ENCODE measurements around the gene GALT. TPM values are rescaled to one million over a fixed set of nuclear protein-coding genes. Genes with fewer than 3 reads are reported as not detected.

GALT gene
- total RNA-seq, 1 donor from 2014 or later = 57.5 TPM

- peak overlapping the region; percentile 77 for H3K4me3 Mint-ChIP-seq (ENCODE audit: unreplicated experiment)
- peaks cover 8% of the 10 kb centered on the region for H3K9me3 Mint-ChIP-seq (ENCODE audit: unreplicated experiment)
- H3K27me3 Mint-ChIP-seq (ENCODE audit: unreplicated experiment) = peaks cover 7% of the 10 kb centered on the region
- no peak for DNase-seq
- H3K27ac Mint-ChIP-seq (ENCODE audit: unreplicated experiment) = peak overlapping the region; percentile 46
- H3K4me1 Mint-ChIP-seq (ENCODE audit: low read depth, unreplicated experiment) = peaks cover 27% of the 10 kb centered on the region
- no peak for TF ChIP-seq CTCF (IDR thresholded peaks at IDR 0.05; ENCODE audit: partially characterized antibody, unreplicated experiment)
- peaks cover 8% of the 10 kb centered on the region for H3K36me3 Mint-ChIP-seq (ENCODE audit: unreplicated experiment)
These were observed 4.8 kb downstream of the GALT start for GRCh38 chr9:34651321-34651720.

- Mint-ChIP-seq H3K4me3 (ENCODE audit: unreplicated experiment) (peak within 1 kb of the TSS; percentile 77), H3K9me3 (ENCODE audit: unreplicated experiment) (peaks cover 8% of the 10 kb centered on the region), H3K27ac (ENCODE audit: unreplicated experiment) (peak within 1 kb of the TSS; percentile 48), H3K27me3 (ENCODE audit: unreplicated experiment) (peaks cover 7% of the 10 kb centered on the region), H3K4me1 (ENCODE audit: low read depth, unreplicated experiment) (peaks cover 31% of the 10 kb centered on the region), H3K36me3 (ENCODE audit: unreplicated experiment) (peaks cover 8% of the 10 kb centered on the region)
- TF ChIP-seq CTCF (IDR thresholded peaks at IDR 0.05; ENCODE audit: partially characterized antibody, unreplicated experiment) = no peak
- peak; percentile 64 for DNase-seq
These were observed 5.6 kb downstream of the GALT start, which contains the start of gene IL11RA for GRCh38 chr9:34651876-34652601. TSS of gene IL11RA (plus strand) at chr9:34652185. CDS start at chr9:34655218, 3,033 bp downstream.

- H3K9me3 Mint-ChIP-seq (ENCODE audit: unreplicated experiment) = peaks cover 7% of the 10 kb centered on the region
- peak overlapping the region; percentile 48 for H3K27ac Mint-ChIP-seq (ENCODE audit: unreplicated experiment)
- peak overlapping the region; percentile 77 for H3K4me3 Mint-ChIP-seq (ENCODE audit: unreplicated experiment)
- no peak for DNase-seq
- no peak for TF ChIP-seq CTCF (IDR thresholded peaks at IDR 0.05; ENCODE audit: partially characterized antibody, unreplicated experiment)
- H3K4me1 Mint-ChIP-seq (ENCODE audit: low read depth, unreplicated experiment) = peaks cover 28% of the 10 kb centered on the region
- H3K27me3 Mint-ChIP-seq (ENCODE audit: unreplicated experiment) = peaks cover 7% of the 10 kb centered on the region
- peaks cover 8% of the 10 kb centered on the region for H3K36me3 Mint-ChIP-seq (ENCODE audit: unreplicated experiment)
These were observed 6.1 kb downstream of the GALT start for GRCh38 chr9:34652602-34653000.

- peak overlapping the region; percentile 69 for H3K4me3 Mint-ChIP-seq (ENCODE audit: unreplicated experiment)
- no peak for DNase-seq
- peaks cover 3% of the 10 kb centered on the region for H3K36me3 Mint-ChIP-seq (ENCODE audit: unreplicated experiment)
- H3K4me1 Mint-ChIP-seq (ENCODE audit: low read depth, unreplicated experiment) = peaks cover 32% of the 10 kb centered on the region
- TF ChIP-seq CTCF (IDR thresholded peaks at IDR 0.05; ENCODE audit: partially characterized antibody, unreplicated experiment) = no peak
- peaks cover 6% of the 10 kb centered on the region for H3K27me3 Mint-ChIP-seq (ENCODE audit: unreplicated experiment)
- peaks cover 6% of the 10 kb centered on the region for H3K9me3 Mint-ChIP-seq (ENCODE audit: unreplicated experiment)
- H3K27ac Mint-ChIP-seq (ENCODE audit: unreplicated experiment) = peak overlapping the region; percentile 48
These were observed 6.9 kb downstream of the GALT start for GRCh38 chr9:34653151-34654072.
